Gastrocnemius medialis (tissue), 4 donors: Measurements from ENCODE around the gene SSX5.
"Not testable (repeated sequence)": the region's sequence is repeated elsewhere in the genome, so short reads cannot be mapped to it uniquely, and the experiment has no call there.

Source experiments
- POLR2A ChIP-seq, 2 donors: fragments of 450-650 bp; IDR thresholded peaks; one replicate each; pipeline ENCODE4 v1.6.1; 2017; ENCODE audit warnings: antibody characterized with exemption in 2 of 2, mild to moderate bottlenecking in 2 of 2, moderate library complexity in 2 of 2
- TF ChIP-seq, protein P1 (sequence below), 5 experiments: fragments of 450-650 bp in 3 of 5; fragments of 200-600 bp in 2 of 5; sonication (generic) in 2 of 5; IDR thresholded peaks in 4 of 5; conservative IDR thresholded peaks in 1 of 5; 1 replicate in 4 of 5; 2 replicates in 1 of 5; pipeline ENCODE4 v1.5.1; 2016 to 2019; ENCODE audit warnings: antibody characterized with exemption in 5 of 5, mild to moderate bottlenecking in 3 of 5, moderate library complexity in 3 of 5

- not testable (repeated sequence) for TF ChIP-seq POLR2A (IDR thresholded peaks at IDR 0.05)
- TF ChIP-seq, protein P1, sequence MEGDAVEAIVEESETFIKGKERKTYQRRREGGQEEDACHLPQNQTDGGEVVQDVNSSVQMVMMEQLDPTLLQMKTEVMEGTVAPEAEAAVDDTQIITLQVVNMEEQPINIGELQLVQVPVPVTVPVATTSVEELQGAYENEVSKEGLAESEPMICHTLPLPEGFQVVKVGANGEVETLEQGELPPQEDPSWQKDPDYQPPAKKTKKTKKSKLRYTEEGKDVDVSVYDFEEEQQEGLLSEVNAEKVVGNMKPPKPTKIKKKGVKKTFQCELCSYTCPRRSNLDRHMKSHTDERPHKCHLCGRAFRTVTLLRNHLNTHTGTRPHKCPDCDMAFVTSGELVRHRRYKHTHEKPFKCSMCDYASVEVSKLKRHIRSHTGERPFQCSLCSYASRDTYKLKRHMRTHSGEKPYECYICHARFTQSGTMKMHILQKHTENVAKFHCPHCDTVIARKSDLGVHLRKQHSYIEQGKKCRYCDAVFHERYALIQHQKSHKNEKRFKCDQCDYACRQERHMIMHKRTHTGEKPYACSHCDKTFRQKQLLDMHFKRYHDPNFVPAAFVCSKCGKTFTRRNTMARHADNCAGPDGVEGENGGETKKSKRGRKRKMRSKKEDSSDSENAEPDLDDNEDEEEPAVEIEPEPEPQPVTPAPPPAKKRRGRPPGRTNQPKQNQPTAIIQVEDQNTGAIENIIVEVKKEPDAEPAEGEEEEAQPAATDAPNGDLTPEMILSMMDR (IDR thresholded peaks at IDR 0.05 in 4 of 5, conservative IDR thresholded peaks at IDR 0.05 in 1 of 5), result not testable (repeated sequence)
These were observed 53.9 kb downstream of the SSX5 start for GRCh38 chrX:48142697-48143096.
